Esophagus muscularis mucosa (tissue), 4 donors: ENCODE results near the gene CRYL1.

Source experiments
- EP300 ChIP-seq: sonication (generic); formaldehyde crosslinking; IDR thresholded peaks from one replicate; pipeline ENCODE4 v1.6.1; 2017; ENCODE audit warnings: antibody characterized with exemption
- POLR2A ChIP-seq: fragments of 450-650 bp; IDR thresholded peaks from one replicate; pipeline ENCODE4 v1.6.1; 2017; ENCODE audit warnings: antibody characterized with exemption, moderate library complexity, mild to moderate bottlenecking, low read depth
- POLR2AphosphoS5 ChIP-seq, 2 donors: sonication (generic); formaldehyde crosslinking; IDR thresholded peaks; one replicate each; pipeline ENCODE4 v1.6.1; 2017; ENCODE audit warnings: antibody characterized with exemption in 2 of 2
- TF ChIP-seq, protein P1 (sequence below), 3 experiments: fragments of 200-600 bp in 2 of 3; fragments of 450-650 bp in 1 of 3; sonication (generic) in 2 of 3; IDR thresholded peaks; one replicate each; pipeline ENCODE4 v1.5.1; 2017 to 2019; ENCODE audit warnings: antibody characterized with exemption in 3 of 3, mild to moderate bottlenecking in 2 of 3, moderate library complexity in 1 of 3

DNA sequence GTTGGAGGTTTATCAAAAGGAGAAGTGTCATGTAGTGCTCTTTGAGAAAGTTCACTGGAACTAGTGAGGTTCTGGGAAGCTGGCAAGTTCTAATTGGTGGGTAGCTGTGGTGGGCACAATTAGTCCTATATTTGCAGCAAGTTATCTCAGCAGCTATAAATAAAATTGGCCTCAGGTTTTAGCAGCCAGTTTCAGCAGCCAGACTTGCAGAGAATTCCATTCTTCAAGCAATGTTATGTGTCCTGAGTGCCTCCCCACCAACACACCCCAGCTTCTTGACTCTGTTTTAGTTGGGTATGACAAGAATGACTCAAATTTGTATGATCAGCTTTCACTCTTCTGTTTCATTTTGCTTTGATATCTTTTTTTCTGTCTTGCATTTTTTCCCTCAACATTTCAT is 46.0 kb upstream of the CRYL1 start:
- TF ChIP-seq, protein P1, sequence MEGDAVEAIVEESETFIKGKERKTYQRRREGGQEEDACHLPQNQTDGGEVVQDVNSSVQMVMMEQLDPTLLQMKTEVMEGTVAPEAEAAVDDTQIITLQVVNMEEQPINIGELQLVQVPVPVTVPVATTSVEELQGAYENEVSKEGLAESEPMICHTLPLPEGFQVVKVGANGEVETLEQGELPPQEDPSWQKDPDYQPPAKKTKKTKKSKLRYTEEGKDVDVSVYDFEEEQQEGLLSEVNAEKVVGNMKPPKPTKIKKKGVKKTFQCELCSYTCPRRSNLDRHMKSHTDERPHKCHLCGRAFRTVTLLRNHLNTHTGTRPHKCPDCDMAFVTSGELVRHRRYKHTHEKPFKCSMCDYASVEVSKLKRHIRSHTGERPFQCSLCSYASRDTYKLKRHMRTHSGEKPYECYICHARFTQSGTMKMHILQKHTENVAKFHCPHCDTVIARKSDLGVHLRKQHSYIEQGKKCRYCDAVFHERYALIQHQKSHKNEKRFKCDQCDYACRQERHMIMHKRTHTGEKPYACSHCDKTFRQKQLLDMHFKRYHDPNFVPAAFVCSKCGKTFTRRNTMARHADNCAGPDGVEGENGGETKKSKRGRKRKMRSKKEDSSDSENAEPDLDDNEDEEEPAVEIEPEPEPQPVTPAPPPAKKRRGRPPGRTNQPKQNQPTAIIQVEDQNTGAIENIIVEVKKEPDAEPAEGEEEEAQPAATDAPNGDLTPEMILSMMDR (IDR thresholded peaks at IDR 0.05), result no peak
- no peak for TF ChIP-seq POLR2A
- TF ChIP-seq EP300, result no peak
- TF ChIP-seq POLR2AphosphoS5 (IDR thresholded peaks at IDR 0.05), result no peak
